H9 (cell line): ENCODE data around the gene ZBTB44. TPM values are rescaled to one million over a fixed set of nuclear protein-coding genes. Genes with fewer than 3 reads are reported as not detected.

Experiments
- DNase-seq: peaks from one replicate; pipeline ENCODE4 v3.0.0-alpha.2; 2017
- H2AFZ ChIP-seq: one replicate; pipeline ENCODE4 v1.6.1; 2013; ENCODE audit warnings: mild to moderate bottlenecking, low read length, control low read depth, moderate library complexity
- H2AK5ac ChIP-seq: 2 replicates; pipeline ENCODE4 v1.6.1; 2013; ENCODE audit warnings: low read length, control low read depth, mixed read lengths; ENCODE audit not compliant: insufficient read length
- H2BK120ac ChIP-seq: one replicate; pipeline ENCODE4 v1.6.1; 2013; ENCODE audit warnings: low read depth, mild to moderate bottlenecking, low read length, control low read depth, inconsistent platforms; ENCODE audit not compliant: poor library complexity, severe bottlenecking
- H2BK12ac ChIP-seq: 2 replicates; pipeline ENCODE4 v1.6.1; 2013; ENCODE audit warnings: low read length, control low read depth, mixed read lengths, low read depth; ENCODE audit not compliant: insufficient read length
- H2BK15ac ChIP-seq: 2 replicates; pipeline ENCODE4 v1.6.1; 2013; ENCODE audit warnings: low read depth, low read length, control low read depth
- H2BK20ac ChIP-seq: one replicate; pipeline ENCODE4 v1.6.1; 2013; ENCODE audit warnings: low read depth, mild to moderate bottlenecking, low read length, control low read depth, inconsistent platforms; ENCODE audit not compliant: poor library complexity, severe bottlenecking
- H2BK5ac ChIP-seq: 2 replicates; pipeline ENCODE4 v1.6.1; 2013; ENCODE audit warnings: low read length, control low read depth, mixed read lengths; ENCODE audit not compliant: insufficient read length
- H3K14ac ChIP-seq: 2 replicates; pipeline ENCODE4 v1.6.1; 2013; ENCODE audit warnings: low read length, control low read depth; ENCODE audit not compliant: insufficient read depth
- H3K18ac ChIP-seq: 2 replicates; pipeline ENCODE4 v1.6.1; 2013; ENCODE audit warnings: low read depth, mild to moderate bottlenecking, mixed read lengths, low read length, control low read depth; ENCODE audit not compliant: insufficient read length
- H3K23ac ChIP-seq: 2 replicates; pipeline ENCODE4 v1.6.1; 2013; ENCODE audit warnings: low read length, control low read depth, mixed read lengths, low read depth; ENCODE audit not compliant: insufficient read length
- H3K23me2 ChIP-seq: 2 replicates; pipeline ENCODE4 v1.6.1; 2013; ENCODE audit warnings: low read depth, mild to moderate bottlenecking, mixed read lengths, low read length, control low read depth; ENCODE audit not compliant: insufficient read length, poor library complexity, severe bottlenecking
- H3K27ac ChIP-seq: 2 replicates; pipeline ENCODE4 v1.5.1; 2013; ENCODE audit warnings: low read length, control low read depth, mixed read lengths, low read depth; ENCODE audit not compliant: insufficient read length
- H3K27me3 ChIP-seq: 2 replicates; pipeline ENCODE4 v1.6.1; 2013; ENCODE audit warnings: low read length, control low read depth, inconsistent platforms; ENCODE audit not compliant: insufficient read depth
- H3K4ac ChIP-seq: 2 replicates; pipeline ENCODE4 v1.6.1; 2013; ENCODE audit warnings: low read depth, mild to moderate bottlenecking, control low read depth, inconsistent platforms, low read length, moderate library complexity
- H3K4me1 ChIP-seq: 2 replicates; pipeline ENCODE4 v1.6.1; 2013; ENCODE audit warnings: low read length, control low read depth, inconsistent platforms; ENCODE audit not compliant: insufficient read depth
- H3K4me2 ChIP-seq: 2 replicates; pipeline ENCODE4 v1.6.1; 2013; ENCODE audit warnings: low read length, control low read depth, mixed read lengths; ENCODE audit not compliant: insufficient read length, insufficient read depth
- H3K56ac ChIP-seq: 2 replicates; pipeline ENCODE4 v1.6.1; 2013; ENCODE audit warnings: low read depth, mild to moderate bottlenecking, mixed read lengths, low read length, control low read depth; ENCODE audit not compliant: insufficient read length
- H3K79me1 ChIP-seq: 2 replicates; pipeline ENCODE4 v1.6.1; 2013; ENCODE audit warnings: low read depth, mild to moderate bottlenecking, moderate library complexity, low read length, control low read depth, inconsistent platforms; ENCODE audit not compliant: insufficient read depth, poor library complexity, severe bottlenecking
- H3K79me2 ChIP-seq: 2 replicates; pipeline ENCODE4 v1.6.1; 2013; ENCODE audit warnings: low read length, control low read depth, inconsistent platforms; ENCODE audit not compliant: insufficient read depth
- H3K9ac ChIP-seq: 2 replicates; pipeline ENCODE4 v1.6.1; 2013; ENCODE audit warnings: low read length, control low read depth, mixed read lengths; ENCODE audit not compliant: insufficient read length; ENCODE audit errors: extremely low read depth
- H3K9me3 ChIP-seq: one replicate; pipeline ENCODE4 v1.6.1; 2013; ENCODE audit warnings: low read depth, low read length, inconsistent platforms; ENCODE audit not compliant: control insufficient read depth
- H3T11ph ChIP-seq: one replicate; pipeline ENCODE4 v1.6.1; 2013; ENCODE audit warnings: mild to moderate bottlenecking, low read length, control low read depth, inconsistent platforms
- H4K20me1 ChIP-seq: one replicate; pipeline ENCODE4 v1.6.1; 2013; ENCODE audit not compliant: control insufficient read depth, insufficient read length, insufficient read depth
- H4K5ac ChIP-seq: 2 replicates; pipeline ENCODE4 v1.6.1; 2013; ENCODE audit warnings: low read depth, mild to moderate bottlenecking, mixed read lengths, low read length, control low read depth; ENCODE audit not compliant: insufficient read length
- H4K8ac ChIP-seq: replicated peaks from 2 replicates; pipeline ENCODE4 v1.6.1; 2013; ENCODE audit warnings: low read length, control low read depth, mixed read lengths, low read depth; ENCODE audit not compliant: insufficient read length
- H4K91ac ChIP-seq: 2 replicates; pipeline ENCODE4 v1.6.1; 2013; ENCODE audit warnings: low read depth, mild to moderate bottlenecking, moderate library complexity, mixed read lengths, low read length, control low read depth; ENCODE audit not compliant: insufficient read length
- H3K27ac Mint-ChIP-seq, 3 experiments: 2 replicates in 2 of 3; 3 replicates in 1 of 3; pipeline ENCODE4 v1.8.0; 2020 to 2021; ENCODE audit warnings: mixed read lengths in 3 of 3, mild to moderate bottlenecking in 1 of 3, moderate library complexity in 1 of 3
- H3K27me3 Mint-ChIP-seq: 2 replicates; pipeline ENCODE4 v1.8.0; 2021; ENCODE audit warnings: low read depth, mild to moderate bottlenecking, moderate library complexity, mixed read lengths
- H3K36me3 Mint-ChIP-seq, 3 experiments: 2 replicates in 2 of 3; 3 replicates in 1 of 3; pipeline ENCODE4 v1.8.0; 2020 to 2021; ENCODE audit warnings: low read depth in 3 of 3, mixed read lengths in 3 of 3; ENCODE audit not compliant: insufficient read depth in 1 of 3
- H3K4me1 Mint-ChIP-seq, 2 experiments: 2 replicates each; pipeline ENCODE4 v1.8.0; 2020; ENCODE audit warnings: mixed read lengths in 2 of 2
- H3K4me3 Mint-ChIP-seq, 2 experiments: 2 replicates in 1 of 2; 3 replicates in 1 of 2; pipeline ENCODE4 v1.8.0; 2020 to 2021; ENCODE audit warnings: mild to moderate bottlenecking in 2 of 2, mixed read lengths in 2 of 2, moderate library complexity in 1 of 2
- H3K9me3 Mint-ChIP-seq, 2 experiments: 2 replicates in 1 of 2; 3 replicates in 1 of 2; pipeline ENCODE4 v1.8.0; 2020; ENCODE audit warnings: mild to moderate bottlenecking in 2 of 2, mixed read lengths in 2 of 2, moderate library complexity in 1 of 2
- WGBS: extraction: QIAGEN DNeasy Blood & Tissue Kit; methylation state at CpG from one replicate; pipeline ENCODE4 v1.1.7; 2013; ENCODE audit warnings: missing lambda C conversion rate, low lambda C conversion rate, mixed read lengths; ENCODE audit not compliant: insufficient read length; ENCODE audit errors: extremely low coverage; 5-methylcytosine and 5-hydroxymethylcytosine counted together
- total RNA-seq: library from RNA; stranded (reverse); gene quantifications from 2 replicates; pipeline ENCODE4 v1.2.1, GENCODE V29; 2021
- TF ChIP-seq, protein P1 (sequence below): fragments of 200-600 bp; sonication (generic); conservative IDR thresholded peaks from 3 replicates; pipeline ENCODE4 v1.8.0; 2021; ENCODE audit warnings: antibody characterized with exemption, mild to moderate bottlenecking

The ZBTB44 gene
- total RNA-seq, 1 experiment from 2014 or later = 67.7 TPM

DNA sequence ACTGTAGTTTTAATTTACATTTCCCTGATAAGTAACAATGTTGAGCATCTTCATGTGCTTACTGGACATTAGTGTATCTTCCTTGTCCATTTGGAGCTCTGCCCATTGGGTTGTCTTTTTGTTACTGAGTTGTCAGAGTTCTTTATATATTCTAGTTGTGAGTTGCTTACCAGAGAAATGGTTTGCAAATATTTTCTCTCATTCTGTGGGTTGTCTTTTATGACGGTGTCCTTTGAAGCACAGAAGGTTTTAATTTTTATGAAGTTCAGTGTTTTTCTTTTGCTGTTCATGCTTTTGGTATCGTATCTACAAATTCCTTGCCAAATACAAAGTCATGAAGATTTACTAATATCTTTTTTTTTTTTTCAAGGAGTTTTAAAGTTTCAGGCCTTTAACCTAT lies 42.4 kb downstream of the ZBTB44 start:
- H3K79me2 ChIP-seq = no peaks in the 10 kb centered on the region; the same call in 1 of the 2 replicates
- no peak overlapping the region for H3K14ac ChIP-seq
- no peaks in the 10 kb centered on the region for H3K4me1 ChIP-seq
- no peak for DNase-seq
- no peak overlapping the region for H4K5ac ChIP-seq
- no peak overlapping the region for H4K91ac ChIP-seq
- H3K4ac ChIP-seq = no peak overlapping the region
- H2BK12ac ChIP-seq = no peak overlapping the region
- no peak overlapping the region for H2AFZ ChIP-seq
- H3K4me1 Mint-ChIP-seq = no peaks in the 10 kb centered on the region
- H2BK120ac ChIP-seq = no peak overlapping the region
- H3T11ph ChIP-seq = no peak overlapping the region
- H2BK15ac ChIP-seq = no peak overlapping the region
- no peak overlapping the region for H3K4me3 Mint-ChIP-seq
- no peak overlapping the region for H2AK5ac ChIP-seq
- H3K18ac ChIP-seq = no peak overlapping the region
- no peak overlapping the region for H2BK5ac ChIP-seq
- TF ChIP-seq, protein P1, sequence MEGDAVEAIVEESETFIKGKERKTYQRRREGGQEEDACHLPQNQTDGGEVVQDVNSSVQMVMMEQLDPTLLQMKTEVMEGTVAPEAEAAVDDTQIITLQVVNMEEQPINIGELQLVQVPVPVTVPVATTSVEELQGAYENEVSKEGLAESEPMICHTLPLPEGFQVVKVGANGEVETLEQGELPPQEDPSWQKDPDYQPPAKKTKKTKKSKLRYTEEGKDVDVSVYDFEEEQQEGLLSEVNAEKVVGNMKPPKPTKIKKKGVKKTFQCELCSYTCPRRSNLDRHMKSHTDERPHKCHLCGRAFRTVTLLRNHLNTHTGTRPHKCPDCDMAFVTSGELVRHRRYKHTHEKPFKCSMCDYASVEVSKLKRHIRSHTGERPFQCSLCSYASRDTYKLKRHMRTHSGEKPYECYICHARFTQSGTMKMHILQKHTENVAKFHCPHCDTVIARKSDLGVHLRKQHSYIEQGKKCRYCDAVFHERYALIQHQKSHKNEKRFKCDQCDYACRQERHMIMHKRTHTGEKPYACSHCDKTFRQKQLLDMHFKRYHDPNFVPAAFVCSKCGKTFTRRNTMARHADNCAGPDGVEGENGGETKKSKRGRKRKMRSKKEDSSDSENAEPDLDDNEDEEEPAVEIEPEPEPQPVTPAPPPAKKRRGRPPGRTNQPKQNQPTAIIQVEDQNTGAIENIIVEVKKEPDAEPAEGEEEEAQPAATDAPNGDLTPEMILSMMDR = no peak
- H3K27me3 ChIP-seq = no peaks in the 10 kb centered on the region
- H3K23ac ChIP-seq = no peak overlapping the region
- no CpG with 5 or more reads among the region's 2 CpGs for WGBS
- no peak overlapping the region for H3K56ac ChIP-seq
- no peak overlapping the region; a peak in 1 of 7 replicates for H3K27ac Mint-ChIP-seq
- H3K23me2 ChIP-seq = no peaks in the 10 kb centered on the region
- H2BK20ac ChIP-seq = no peak overlapping the region
- H3K36me3 Mint-ChIP-seq = peaks cover 2 to 12% (median 10%) of the 10 kb centered on the region in 3 experiments; a peak in 4 of 7 replicates
- H3K27me3 Mint-ChIP-seq = no peaks in the 10 kb centered on the region
- no peak overlapping the region for H3K27ac ChIP-seq
- H3K9me3 Mint-ChIP-seq = no peaks in the 10 kb centered on the region
- no peaks in the 10 kb centered on the region for H3K79me1 ChIP-seq
- no peak overlapping the region for H4K8ac ChIP-seq
- H3K9ac ChIP-seq = no peak overlapping the region
- no peak overlapping the region for H3K4me2 ChIP-seq
- H4K20me1 ChIP-seq = no peaks in the 10 kb centered on the region
- no peaks in the 10 kb centered on the region for H3K9me3 ChIP-seq
